ENCODE measurements around the gene ADO.

- TF ChIP-seq POLR2AphosphoS5 (IDR thresholded peaks at IDR 0.05; ENCODE audit: borderline replicate concordance, low read depth, low read length): no peak
- TF ChIP-seq EZH2 (IDR thresholded peaks at IDR 0.05): no peak
These were observed 26.8 kb downstream of the ADO start for GRCh38 chr10:62831346-62831745.
